VCaP (cell line): ENCODE results near the gene DNM2.

Experiments used
- H3K27ac ChIP-seq: fragments of 450-650 bp; 2 replicates; pipeline ENCODE4 v1.5.1; 2017
- TF ChIP-seq, protein P1 (sequence below): fragments of 450-650 bp; conservative IDR thresholded peaks from 2 replicates; pipeline ENCODE4 v1.5.1; 2017; ENCODE audit warnings: mild to moderate bottlenecking, moderate library complexity

Gene DNM2

DNA sequence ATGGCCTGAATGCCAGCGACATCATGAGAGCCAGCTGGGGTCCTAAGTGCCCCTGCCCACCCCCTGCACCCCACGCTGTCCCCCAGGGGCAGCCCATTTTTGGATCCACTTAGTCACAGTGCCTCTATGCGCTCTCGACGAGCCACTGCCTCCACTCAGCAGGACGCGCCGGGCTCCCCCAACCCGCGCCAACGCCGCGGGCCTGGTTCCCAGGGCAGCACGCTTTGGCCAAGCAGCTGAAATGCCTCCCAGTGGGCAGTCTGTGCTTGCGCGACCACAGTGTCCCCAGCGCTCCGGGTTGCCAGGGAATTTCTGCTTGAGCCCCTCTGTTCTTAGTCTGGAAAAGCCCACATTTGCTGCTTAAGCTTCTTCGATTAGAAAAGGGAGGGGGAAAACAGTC lies 78.8 kb downstream of the DNM2 start:
- TF ChIP-seq, protein P1, sequence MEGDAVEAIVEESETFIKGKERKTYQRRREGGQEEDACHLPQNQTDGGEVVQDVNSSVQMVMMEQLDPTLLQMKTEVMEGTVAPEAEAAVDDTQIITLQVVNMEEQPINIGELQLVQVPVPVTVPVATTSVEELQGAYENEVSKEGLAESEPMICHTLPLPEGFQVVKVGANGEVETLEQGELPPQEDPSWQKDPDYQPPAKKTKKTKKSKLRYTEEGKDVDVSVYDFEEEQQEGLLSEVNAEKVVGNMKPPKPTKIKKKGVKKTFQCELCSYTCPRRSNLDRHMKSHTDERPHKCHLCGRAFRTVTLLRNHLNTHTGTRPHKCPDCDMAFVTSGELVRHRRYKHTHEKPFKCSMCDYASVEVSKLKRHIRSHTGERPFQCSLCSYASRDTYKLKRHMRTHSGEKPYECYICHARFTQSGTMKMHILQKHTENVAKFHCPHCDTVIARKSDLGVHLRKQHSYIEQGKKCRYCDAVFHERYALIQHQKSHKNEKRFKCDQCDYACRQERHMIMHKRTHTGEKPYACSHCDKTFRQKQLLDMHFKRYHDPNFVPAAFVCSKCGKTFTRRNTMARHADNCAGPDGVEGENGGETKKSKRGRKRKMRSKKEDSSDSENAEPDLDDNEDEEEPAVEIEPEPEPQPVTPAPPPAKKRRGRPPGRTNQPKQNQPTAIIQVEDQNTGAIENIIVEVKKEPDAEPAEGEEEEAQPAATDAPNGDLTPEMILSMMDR = no peak
- no peak overlapping the region for H3K27ac ChIP-seq

DNA sequence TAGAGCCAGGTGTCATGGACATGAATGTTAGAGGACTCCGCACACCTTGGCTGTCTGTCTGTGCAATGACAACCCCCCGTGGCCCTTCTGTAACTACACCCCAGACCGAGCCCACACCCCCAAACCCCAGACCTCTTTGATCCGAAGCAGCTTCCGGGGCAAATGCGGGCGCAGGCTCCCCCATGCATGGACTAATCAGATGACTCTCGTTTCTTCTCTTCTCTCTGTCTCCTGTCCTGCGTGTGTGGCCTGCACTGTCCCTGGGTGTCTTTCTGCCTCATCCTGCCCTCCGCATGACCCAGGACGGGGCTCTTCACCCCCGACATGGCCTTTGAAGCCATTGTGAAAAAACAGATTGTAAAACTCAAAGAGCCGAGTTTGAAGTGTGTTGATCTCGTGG lies 79.2 kb downstream of the DNM2 start:
- TF ChIP-seq, protein P1 = no peak
- no peak overlapping the region for H3K27ac ChIP-seq

DNA sequence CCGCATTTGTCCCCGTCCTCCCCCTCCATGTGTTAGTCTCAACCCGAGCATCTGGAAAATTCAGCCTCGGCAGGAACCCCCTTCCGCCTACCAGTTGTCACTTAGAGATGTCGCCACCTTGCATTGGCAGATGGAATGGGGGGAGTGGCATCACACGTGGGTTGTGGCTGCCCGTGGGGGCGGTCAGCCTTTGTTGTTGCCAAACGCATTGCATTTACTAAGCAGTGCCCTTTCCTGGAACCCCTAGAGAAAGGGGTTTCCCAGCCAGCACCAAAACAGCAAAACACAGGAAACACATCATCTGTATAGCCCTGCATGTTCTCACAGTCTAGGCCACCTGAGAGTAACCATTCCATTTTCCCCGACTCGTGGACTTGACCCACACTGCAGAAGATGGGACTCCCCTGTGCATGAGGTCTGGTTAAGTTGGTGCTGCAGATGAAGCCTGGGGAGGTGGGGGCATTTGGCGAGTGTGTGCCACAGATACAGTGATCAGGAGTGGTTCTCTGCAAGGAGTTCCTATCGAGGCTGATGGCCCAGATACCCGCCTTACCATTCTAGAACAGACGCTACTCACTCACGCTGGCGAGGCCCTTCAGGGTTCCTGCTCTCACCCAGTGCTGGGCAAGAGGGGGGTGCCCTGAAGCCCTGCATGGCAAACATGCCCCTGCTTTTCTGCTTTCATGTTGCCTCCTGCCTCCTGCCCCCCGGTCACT lies 79.8 kb downstream of the DNM2 start:
- H3K27ac ChIP-seq = no peak overlapping the region
- TF ChIP-seq, protein P1 = no peak

DNA sequence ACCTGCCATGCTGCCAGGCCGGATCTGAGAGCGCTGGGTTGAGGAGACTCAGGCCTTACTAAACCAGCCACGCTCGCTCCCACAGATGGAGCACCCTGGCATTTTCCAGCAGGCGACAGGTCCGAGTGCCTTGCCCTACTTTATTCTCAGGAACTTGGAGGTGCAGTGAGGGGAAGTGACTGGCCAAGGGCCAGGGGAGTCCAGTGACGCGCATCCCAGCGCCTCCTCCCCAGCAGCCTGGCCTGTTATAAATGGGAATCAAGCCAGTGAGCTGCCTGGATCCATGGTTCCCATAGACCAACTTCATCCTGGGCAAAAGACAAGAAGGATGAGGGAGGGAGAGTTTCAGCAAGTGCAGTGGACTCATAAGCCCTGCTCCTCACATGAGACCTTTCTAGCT lies 82.6 kb downstream of the DNM2 start:
- no peak overlapping the region for H3K27ac ChIP-seq
- TF ChIP-seq, protein P1 = no peak

DNA sequence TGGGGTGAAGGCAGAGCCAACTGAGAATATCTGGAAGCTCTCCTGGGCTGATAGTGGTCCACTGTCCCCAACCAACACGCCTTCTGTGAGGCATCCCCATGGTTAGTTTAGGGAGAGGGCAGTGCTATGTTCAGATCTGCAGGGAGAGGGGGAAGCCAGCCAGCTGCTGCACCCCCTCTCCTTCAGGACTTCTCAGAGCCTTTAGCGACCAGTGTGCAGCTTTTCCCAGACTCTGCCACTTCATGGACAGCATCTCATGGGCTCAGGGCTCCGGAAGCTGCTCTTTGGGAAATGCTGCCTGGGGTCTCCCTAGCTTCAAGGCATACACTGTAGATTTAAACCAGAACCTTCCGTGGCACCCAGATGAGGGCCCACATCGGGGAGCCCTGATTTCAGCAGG lies 84.6 kb downstream of the DNM2 start:
- H3K27ac ChIP-seq = no peak overlapping the region
- TF ChIP-seq, protein P1 = no peak

DNA sequence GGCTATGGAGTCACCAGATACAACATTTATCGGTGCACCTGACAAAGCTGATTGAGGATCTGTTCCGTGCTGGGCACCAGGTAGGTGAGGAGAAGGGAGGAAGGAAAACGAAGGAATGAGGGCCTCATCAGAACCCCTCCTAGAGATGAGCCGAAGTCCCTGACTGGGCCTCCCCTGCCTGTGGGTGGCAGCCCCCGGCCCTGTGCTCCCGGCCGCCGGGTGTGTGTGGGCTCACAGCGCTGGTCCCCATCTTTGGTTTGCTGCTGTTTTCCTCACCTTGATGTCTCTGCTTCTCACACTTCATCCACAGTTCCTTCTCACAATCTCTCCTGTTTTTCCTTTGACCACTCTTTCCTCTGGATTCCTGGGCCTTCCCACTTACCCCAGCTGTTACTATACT lies 85.4 kb downstream of the DNM2 start:
- TF ChIP-seq, protein P1 = no peak
- no peak overlapping the region for H3K27ac ChIP-seq

DNA sequence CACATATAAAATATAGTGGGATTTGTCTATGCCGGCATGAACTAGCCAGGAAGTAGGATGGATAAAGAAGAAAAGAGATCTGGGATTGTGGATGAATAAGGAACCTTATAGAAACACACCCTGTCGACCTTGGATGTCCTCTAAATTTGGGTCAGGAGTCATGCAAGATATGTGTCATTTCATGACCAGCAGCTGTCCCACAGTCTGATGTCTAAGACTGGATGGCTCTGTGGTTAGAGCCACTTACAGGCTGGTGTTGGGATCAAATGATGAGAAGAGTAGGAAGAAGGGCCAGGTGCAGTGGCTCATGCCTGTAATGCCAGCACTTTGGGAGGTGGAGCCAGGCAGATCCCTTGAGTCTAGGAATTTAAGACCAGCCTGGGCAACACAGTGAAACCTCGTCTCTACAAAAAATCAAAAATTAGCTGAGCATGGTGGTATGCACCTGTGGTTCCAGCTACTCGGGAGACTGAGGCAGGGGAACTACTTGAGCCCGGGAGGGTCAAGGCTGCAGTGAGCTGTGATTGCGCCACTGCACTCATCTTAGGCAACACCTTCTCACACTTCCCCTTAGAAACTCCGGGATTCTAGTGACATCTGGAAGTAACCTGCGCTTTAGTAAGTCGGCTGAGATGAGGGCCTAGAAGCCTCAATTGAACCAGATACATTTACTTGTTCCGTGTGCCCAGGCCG lies 87.3 kb downstream of the DNM2 start:
- TF ChIP-seq, protein P1 = no peak
- H3K27ac ChIP-seq = no peak overlapping the region
